Endodermal cell (in vitro differentiated cells): ENCODE data around the gene CFAP298. TPM values are rescaled to one million over a fixed set of nuclear protein-coding genes. Genes with fewer than 3 reads are reported as not detected.

Experiments used
- DNase-seq: peaks from one replicate; pipeline ENCODE4 v3.0.0-alpha.2; 2017
- H3K27ac ChIP-seq: 2 replicates; pipeline ENCODE4 v1.5.1; 2013; ENCODE audit warnings: mild to moderate bottlenecking, low read depth, low read length, moderate library complexity
- H3K27me3 ChIP-seq: 2 replicates; pipeline ENCODE4 v1.6.1; 2013; ENCODE audit warnings: mild to moderate bottlenecking, low read length, moderate library complexity; ENCODE audit not compliant: insufficient read depth, control insufficient read depth, poor library complexity, severe bottlenecking
- H3K36me3 ChIP-seq: 2 replicates; pipeline ENCODE4 v1.7.0; 2013; ENCODE audit warnings: mild to moderate bottlenecking, low read length, moderate library complexity; ENCODE audit not compliant: control insufficient read depth, insufficient read depth
- H3K4me1 ChIP-seq: one replicate; pipeline ENCODE4 v1.7.0; 2013; ENCODE audit warnings: low read length; ENCODE audit not compliant: control insufficient read depth, insufficient read depth
- H3K4me3 ChIP-seq: 2 replicates; pipeline ENCODE4 v1.5.1; 2013; ENCODE audit warnings: mild to moderate bottlenecking, low read length, moderate library complexity
- H3K9ac ChIP-seq: 2 replicates; pipeline ENCODE4 v1.6.1; 2013; ENCODE audit warnings: mild to moderate bottlenecking, low read length, moderate library complexity; ENCODE audit not compliant: poor library complexity, severe bottlenecking; ENCODE audit errors: extremely low read depth
- H3K9me3 ChIP-seq: 2 replicates; pipeline ENCODE4 v1.6.1; 2013; ENCODE audit warnings: mild to moderate bottlenecking, low read length, moderate library complexity; ENCODE audit not compliant: control insufficient read depth
- H3K27ac Mint-ChIP-seq: 2 replicates; pipeline ENCODE4 v1.8.0; 2020; ENCODE audit warnings: mixed read lengths
- H3K27me3 Mint-ChIP-seq: 2 replicates; pipeline ENCODE4 v1.8.0; 2021; ENCODE audit warnings: mild to moderate bottlenecking, mixed read lengths; ENCODE audit not compliant: insufficient read depth
- H3K36me3 Mint-ChIP-seq: 2 replicates; pipeline ENCODE4 v1.8.0; 2020; ENCODE audit warnings: low read depth, mixed read lengths
- H3K4me1 Mint-ChIP-seq: 2 replicates; pipeline ENCODE4 v1.8.0; 2020; ENCODE audit warnings: mixed read lengths
- H3K4me3 Mint-ChIP-seq: 2 replicates; pipeline ENCODE4 v1.8.0; 2020; ENCODE audit warnings: mild to moderate bottlenecking, moderate library complexity, mixed read lengths
- H3K9me3 Mint-ChIP-seq: 2 replicates; pipeline ENCODE4 v1.8.0; 2020; ENCODE audit warnings: mild to moderate bottlenecking, mixed read lengths
- WGBS, 2 experiments: methylation state at CpG; one replicate each; pipeline versions ENCODE4 v1.1.5 to v1.1.7; 2013; ENCODE audit warnings: missing lambda C conversion rate in 2 of 2, mixed read lengths in 1 of 2; ENCODE audit not compliant: insufficient coverage in 1 of 2, insufficient read length in 1 of 2; 5-methylcytosine and 5-hydroxymethylcytosine counted together
- total RNA-seq, 2 donors: library from RNA; stranded (reverse); fragmentation: NEBNext Ultra II Directional in 1 of 2; extraction: Animal tissue kit (Norgen Biotek cat#: 25700) in 1 of 2; gene quantifications; 2 replicates in 1 of 2; 3 replicates in 1 of 2; pipeline ENCODE4 v1.2.1, GENCODE V29; 2021
- TF ChIP-seq, protein P1 (sequence below): fragments of 200-600 bp; sonication (generic); conservative IDR thresholded peaks from 2 replicates; pipeline ENCODE4 v1.5.0; 2021; ENCODE audit warnings: antibody characterized with exemption, mild to moderate bottlenecking

Gene CFAP298
- total RNA-seq, 2 donors from 2014 or later, result 57.3 to 62.2 TPM

DNA sequence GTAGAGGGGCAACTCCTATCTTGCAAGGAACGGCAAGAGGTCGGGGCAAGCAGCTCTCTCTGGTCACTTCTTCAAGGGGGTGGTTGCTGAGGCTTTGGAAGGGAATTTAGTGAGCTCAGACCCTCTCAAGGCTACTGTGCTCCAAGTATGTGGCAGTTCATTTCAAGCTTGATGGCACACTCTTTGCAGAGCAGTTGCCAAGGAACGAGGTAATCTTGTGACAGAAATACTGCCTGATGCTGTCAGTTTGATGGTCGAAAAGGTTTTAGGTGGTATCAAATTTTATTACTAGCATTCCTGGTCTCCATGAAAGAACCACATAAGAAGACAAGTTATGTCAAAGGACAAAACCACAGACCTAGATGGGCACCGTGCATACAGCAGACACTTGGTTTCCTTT is 13.1 kb downstream of the CFAP298 start:
- Mint-ChIP-seq H3K27me3 (no peaks in the 10 kb centered on the region), H3K4me3 (no peak overlapping the region), H3K9me3 (no peaks in the 10 kb centered on the region), H3K4me1 (peaks cover 8% of the 10 kb centered on the region), H3K36me3 (peaks cover 53% of the 10 kb centered on the region), H3K27ac (no peak overlapping the region)
- no peak overlapping the region for H3K4me3 ChIP-seq
- no peak overlapping the region for H3K9ac ChIP-seq
- peaks cover 51% of the 10 kb centered on the region for H3K36me3 ChIP-seq
- no peak for DNase-seq
- H3K27me3 ChIP-seq, result no peaks in the 10 kb centered on the region
- WGBS, 2 experiments, result 91 to 100% methylated on average over 3 to 5 of the region's 5 CpGs
- H3K4me1 ChIP-seq, result no peaks in the 10 kb centered on the region
- no peaks in the 10 kb centered on the region for H3K9me3 ChIP-seq
- H3K27ac ChIP-seq, result no peak overlapping the region
- TF ChIP-seq, protein P1, sequence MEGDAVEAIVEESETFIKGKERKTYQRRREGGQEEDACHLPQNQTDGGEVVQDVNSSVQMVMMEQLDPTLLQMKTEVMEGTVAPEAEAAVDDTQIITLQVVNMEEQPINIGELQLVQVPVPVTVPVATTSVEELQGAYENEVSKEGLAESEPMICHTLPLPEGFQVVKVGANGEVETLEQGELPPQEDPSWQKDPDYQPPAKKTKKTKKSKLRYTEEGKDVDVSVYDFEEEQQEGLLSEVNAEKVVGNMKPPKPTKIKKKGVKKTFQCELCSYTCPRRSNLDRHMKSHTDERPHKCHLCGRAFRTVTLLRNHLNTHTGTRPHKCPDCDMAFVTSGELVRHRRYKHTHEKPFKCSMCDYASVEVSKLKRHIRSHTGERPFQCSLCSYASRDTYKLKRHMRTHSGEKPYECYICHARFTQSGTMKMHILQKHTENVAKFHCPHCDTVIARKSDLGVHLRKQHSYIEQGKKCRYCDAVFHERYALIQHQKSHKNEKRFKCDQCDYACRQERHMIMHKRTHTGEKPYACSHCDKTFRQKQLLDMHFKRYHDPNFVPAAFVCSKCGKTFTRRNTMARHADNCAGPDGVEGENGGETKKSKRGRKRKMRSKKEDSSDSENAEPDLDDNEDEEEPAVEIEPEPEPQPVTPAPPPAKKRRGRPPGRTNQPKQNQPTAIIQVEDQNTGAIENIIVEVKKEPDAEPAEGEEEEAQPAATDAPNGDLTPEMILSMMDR, result no peak

DNA sequence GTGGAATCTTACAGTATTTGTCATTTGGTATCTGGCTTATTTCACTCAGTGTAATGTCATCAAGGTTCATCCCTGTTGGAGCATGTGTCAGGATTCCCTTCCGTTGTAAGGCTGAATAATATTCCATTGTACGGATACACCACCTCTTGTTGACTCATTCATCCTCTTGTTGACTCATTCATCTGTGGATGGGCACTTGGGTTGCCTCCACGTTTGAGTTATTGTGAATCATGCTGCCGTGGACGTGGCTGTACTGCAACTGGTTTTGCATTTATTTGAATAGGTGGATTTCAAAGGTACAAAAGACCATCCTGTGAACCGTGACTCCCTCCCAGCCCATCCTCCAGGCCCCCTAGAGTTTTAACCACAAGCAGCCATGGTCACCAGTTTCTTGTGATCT is 15.0 kb downstream of the CFAP298 start:
- Mint-ChIP-seq H3K36me3 (peaks cover 34% of the 10 kb centered on the region), H3K4me3 (no peak overlapping the region), H3K9me3 (no peaks in the 10 kb centered on the region), H3K4me1 (peaks cover 8% of the 10 kb centered on the region), H3K27me3 (no peaks in the 10 kb centered on the region), H3K27ac (no peak overlapping the region)
- H3K27ac ChIP-seq, result no peak overlapping the region
- no peak overlapping the region for H3K9ac ChIP-seq
- WGBS, 2 experiments, result 89 to 91% methylated on average over 2 to 6 of the region's 6 CpGs
- DNase-seq, result no peak
- no peaks in the 10 kb centered on the region for H3K27me3 ChIP-seq
- H3K4me1 ChIP-seq, result no peaks in the 10 kb centered on the region
- H3K9me3 ChIP-seq, result no peaks in the 10 kb centered on the region
- peaks cover 32% of the 10 kb centered on the region for H3K36me3 ChIP-seq
- TF ChIP-seq, protein P1, result no peak
- H3K4me3 ChIP-seq, result no peak overlapping the region

DNA sequence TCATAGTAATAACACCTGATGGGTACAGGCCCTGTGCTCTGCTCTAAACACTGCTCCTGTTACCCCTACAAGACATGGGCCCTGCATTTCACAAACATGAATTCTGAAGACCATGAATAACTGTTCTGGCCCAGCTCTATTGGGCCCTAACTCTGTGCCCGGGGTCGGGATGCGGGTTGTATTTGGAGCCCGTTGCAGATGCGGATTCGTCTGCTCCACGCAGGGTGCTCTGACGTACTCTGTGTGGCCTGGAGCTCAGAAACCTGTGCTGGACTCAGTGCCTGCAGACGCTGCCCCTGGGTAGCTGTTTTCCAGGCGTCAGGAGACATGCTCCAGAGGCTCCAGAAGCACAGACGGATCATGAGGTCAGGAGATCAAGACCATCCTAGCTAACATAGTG is 16.7 kb downstream of the CFAP298 start:
- Histone ChIP-seq H3K4me1 (no peaks in the 10 kb centered on the region), H3K9me3 (no peaks in the 10 kb centered on the region), H3K4me3 (no peak overlapping the region), H3K9ac (no peak overlapping the region), H3K36me3 (peaks cover 20% of the 10 kb centered on the region), H3K27ac (no peak overlapping the region), H3K27me3 (no peaks in the 10 kb centered on the region)
- TF ChIP-seq, protein P1, result no peak
- Mint-ChIP-seq H3K9me3 (no peaks in the 10 kb centered on the region), H3K27ac (no peak overlapping the region), H3K27me3 (no peaks in the 10 kb centered on the region), H3K4me1 (peaks cover 8% of the 10 kb centered on the region), H3K4me3 (no peak overlapping the region), H3K36me3 (peaks cover 26% of the 10 kb centered on the region)
- 95 to 96% methylated on average over 5 to 11 of the region's 11 CpGs for WGBS, 2 experiments
- no peak for DNase-seq
